GM18498 (cell line): Measurements from ENCODE around the gene CARD14.

Experiments used
- ATAC-seq: cut with Tn5 transposase; IDR thresholded peaks from one replicate; pipeline ENCODE4 v1.9.1; 2021; ENCODE audit warnings: mild to moderate bottlenecking, moderate library complexity; ENCODE audit not compliant: unreplicated experiment

The CARD14 gene

GRCh38 chr17:80169784-80170500, at the start of gene CARD14:
CARD14 (plus strand) TSS chr17:80170030; CDS start chr17:80181439, 11,409 bp downstream.
- ATAC-seq, result no peak

- no peak for ATAC-seq
Observed at GRCh38 chr17:80122026-80122575, 47.7 kb upstream of the CARD14 start.

GRCh38 chr17:80122926-80123505, 46.8 kb upstream of the CARD14 start:
- no peak for ATAC-seq

GRCh38 chr17:80123791-80124190, 46.0 kb upstream of the CARD14 start:
- ATAC-seq, result no peak

- no peak for ATAC-seq
Observed at GRCh38 chr17:80124351-80124981, 45.4 kb upstream of the CARD14 start.

- no peak for ATAC-seq
Observed at GRCh38 chr17:80125656-80126448, 44.0 kb upstream of the CARD14 start.

- ATAC-seq, result no peak
Observed at GRCh38 chr17:80126449-80126715, 43.4 kb upstream of the CARD14 start.

- ATAC-seq, result no peak
Observed at GRCh38 chr17:80129006-80129565, 40.7 kb upstream of the CARD14 start.

GRCh38 chr17:80130992-80131391, 38.8 kb upstream of the CARD14 start:
- no peak for ATAC-seq

GRCh38 chr17:80132906-80133625, 36.8 kb upstream of the CARD14 start:
- no peak for ATAC-seq

GRCh38 chr17:80133626-80133970, 36.2 kb upstream of the CARD14 start:
- ATAC-seq, result no peak

GRCh38 chr17:80137131-80137530, 32.7 kb upstream of the CARD14 start:
- ATAC-seq, result no peak

- no peak for ATAC-seq
Observed at GRCh38 chr17:80138856-80139426, 30.9 kb upstream of the CARD14 start.

- ATAC-seq, result no peak
Observed at GRCh38 chr17:80141463-80142165, 28.2 kb upstream of the CARD14 start.

GRCh38 chr17:80142929-80143328, 26.9 kb upstream of the CARD14 start:
- ATAC-seq, result no peak

- ATAC-seq, result no peak
Observed at GRCh38 chr17:80145076-80146075, 24.5 kb upstream of the CARD14 start.

GRCh38 chr17:80146121-80147034, 23.5 kb upstream of the CARD14 start:
- peak; percentile 23 for ATAC-seq
